HepG2 (cell line): Measurements from ENCODE around the gene RNASE11. TPM values are rescaled to one million over a fixed set of nuclear protein-coding genes. Genes with fewer than 3 reads are reported as not detected.
A peak's percentile ranks its signal among the peaks of the same experiment; 100 is the strongest.

Source experiments
- AGO2 ChIP-seq: fragments of 200-400 bp; formaldehyde crosslinking; optimal IDR thresholded peaks from 2 replicates; pipeline ENCODE3; 2017; ENCODE audit warnings: mild to moderate bottlenecking, low read depth, low read length, moderate library complexity
- CC2D1A ChIP-seq: sonication (generic); formaldehyde crosslinking; IDR thresholded peaks from 2 replicates; pipeline ENCODE4 v1.8.1; 2023; ENCODE audit warnings: mild to moderate bottlenecking, missing genetic modification reagents
- CHCHD3 ChIP-seq: sonication (generic); formaldehyde crosslinking; IDR thresholded peaks from 2 replicates; pipeline ENCODE4 v1.8.0; 2022; ENCODE audit warnings: mild to moderate bottlenecking, missing genetic modification reagents, moderate library complexity
- EP300 ChIP-seq, 3 experiments: sonication (generic) in 1 of 3; formaldehyde crosslinking in 1 of 3; IDR thresholded peaks; 2 replicates each; pipeline versions ENCODE4 v1.5.1 to v1.6.1; 2011 to 2020; ENCODE audit warnings: low read depth in 2 of 3, low read length in 2 of 3, borderline replicate concordance in 1 of 3, improper control_type of control experiment in 1 of 3, mild to moderate bottlenecking in 1 of 3, missing genetic modification reagents in 1 of 3, moderate library complexity in 1 of 3
- ERF ChIP-seq: IDR thresholded peaks from 2 replicates; pipeline ENCODE4 v1.6.1; 2018; ENCODE audit warnings: missing biosample characterization, missing genetic modification reagents
- FOXP1 ChIP-seq, 2 experiments: fragments of 450-650 bp in 1 of 2; IDR thresholded peaks; 2 replicates each; pipeline ENCODE4 v1.6.1; 2017 to 2018; ENCODE audit warnings: antibody characterized with exemption in 1 of 2
- MXI1 ChIP-seq: IDR thresholded peaks from 3 replicates; pipeline ENCODE4 v1.6.1; 2012; ENCODE audit warnings: low read depth, low read length, inconsistent platforms, borderline replicate concordance
- NKX3-1 ChIP-seq: sonication (generic); formaldehyde crosslinking; IDR thresholded peaks from 2 replicates; pipeline ENCODE4 v1.5.0; 2020; ENCODE audit warnings: missing genetic modification reagents
- SP4 ChIP-seq: sonication (generic); formaldehyde crosslinking; IDR thresholded peaks from 2 replicates; pipeline ENCODE4 v1.8.1; 2023; ENCODE audit warnings: mild to moderate bottlenecking, missing genetic modification reagents
- TBP ChIP-seq: sonication (generic); formaldehyde crosslinking; IDR thresholded peaks from 2 replicates; pipeline ENCODE4 v1.5.0; 2020; ENCODE audit warnings: missing genetic modification reagents
- ZBTB21 ChIP-seq: sonication (generic); formaldehyde crosslinking; IDR thresholded peaks from 2 replicates; pipeline ENCODE4 v1.4.0; 2020; ENCODE audit warnings: missing genetic modification reagents
- ZEB1 ChIP-seq: IDR thresholded peaks from 2 replicates; pipeline ENCODE4 v1.6.1; 2012; ENCODE audit warnings: mild to moderate bottlenecking, low read depth, inconsistent platforms; ENCODE audit not compliant: insufficient replicate concordance
- ZFP36L2 ChIP-seq: sonication (generic); formaldehyde crosslinking; IDR thresholded peaks from 2 replicates; pipeline ENCODE4 v1.4.0; 2020; ENCODE audit warnings: missing genetic modification reagents
- ZNF235 ChIP-seq: sonication (generic); formaldehyde crosslinking; IDR thresholded peaks from 2 replicates; pipeline ENCODE4 v1.8.1; 2023; ENCODE audit warnings: mild to moderate bottlenecking, missing genetic modification reagents, borderline replicate concordance
- ZNF350 ChIP-seq: sonication (generic); formaldehyde crosslinking; IDR thresholded peaks from 2 replicates; pipeline ENCODE4 v1.4.0; 2020; ENCODE audit warnings: mild to moderate bottlenecking, low read depth, missing genetic modification reagents, borderline replicate concordance
- ZNF556 ChIP-seq: sonication (generic); formaldehyde crosslinking; IDR thresholded peaks from 2 replicates; pipeline ENCODE4 v1.4.0; 2020; ENCODE audit warnings: mild to moderate bottlenecking, missing genetic modification reagents, borderline replicate concordance
- ZNF589 ChIP-seq: sonication (generic); formaldehyde crosslinking; conservative IDR thresholded peaks from 2 replicates; pipeline ENCODE4 v1.8.0; 2022; ENCODE audit warnings: mild to moderate bottlenecking, moderate library complexity, missing genetic modification reagents
- ZNF644 ChIP-seq: IDR thresholded peaks from 2 replicates; pipeline ENCODE4 v1.6.1; 2016; ENCODE audit warnings: low read depth
- ZNF746 ChIP-seq: sonication (generic); formaldehyde crosslinking; IDR thresholded peaks from 2 replicates; pipeline ENCODE4 v1.8.0; 2022; ENCODE audit warnings: mild to moderate bottlenecking, missing genetic modification reagents
- ZNF792 ChIP-seq: IDR thresholded peaks from 2 replicates; pipeline ENCODE4 v1.6.1; 2016
- polyA plus RNA-seq, 8 experiments: library from polyadenylated mRNA; depleted of rRNA in 3 of 8; stranded (reverse) in 7 of 8; unstranded in 1 of 8; fragments of >200 nt; fragmentation: Illumina TruSeq in 4 of 8; extraction: Trizol in 4 of 8; gene quantifications; 2 replicates each; pipeline versions ENCODE4 v1.2.1 to v1.2.3, GENCODE V29; 2011 to 2016; ENCODE audit warnings: low read depth in 4 of 8, missing spikeins in 1 of 8, mixed read lengths in 1 of 8; ENCODE audit not compliant: insufficient read depth in 1 of 8
- total RNA-seq, 5 experiments: library from RNA; depleted of rRNA; stranded (reverse); fragments of >200 nt; fragmentation: Illumina TruSeq; extraction: Trizol; gene quantifications; 2 replicates each; pipeline ENCODE4 v1.2.3, GENCODE V29; 2016; ENCODE audit warnings: low read depth in 1 of 5
- TF ChIP-seq, protein P1 (sequence below): sonication (generic); formaldehyde crosslinking; IDR thresholded peaks from 2 replicates; pipeline ENCODE4 v1.5.1; 2020; ENCODE audit warnings: missing genetic modification reagents, mild to moderate bottlenecking, borderline replicate concordance
- TF ChIP-seq, protein P2 (sequence below): sonication (generic); formaldehyde crosslinking; IDR thresholded peaks from 2 replicates; pipeline ENCODE4 v1.5.0; 2020; ENCODE audit warnings: mild to moderate bottlenecking, missing genetic modification reagents, borderline replicate concordance

Gene RNASE11
- total and polyA plus RNA-seq, 2 of the 13 experiments (the other 11 are each of a cell fraction or from before 2014, with no cell fraction given): not detected

DNA sequence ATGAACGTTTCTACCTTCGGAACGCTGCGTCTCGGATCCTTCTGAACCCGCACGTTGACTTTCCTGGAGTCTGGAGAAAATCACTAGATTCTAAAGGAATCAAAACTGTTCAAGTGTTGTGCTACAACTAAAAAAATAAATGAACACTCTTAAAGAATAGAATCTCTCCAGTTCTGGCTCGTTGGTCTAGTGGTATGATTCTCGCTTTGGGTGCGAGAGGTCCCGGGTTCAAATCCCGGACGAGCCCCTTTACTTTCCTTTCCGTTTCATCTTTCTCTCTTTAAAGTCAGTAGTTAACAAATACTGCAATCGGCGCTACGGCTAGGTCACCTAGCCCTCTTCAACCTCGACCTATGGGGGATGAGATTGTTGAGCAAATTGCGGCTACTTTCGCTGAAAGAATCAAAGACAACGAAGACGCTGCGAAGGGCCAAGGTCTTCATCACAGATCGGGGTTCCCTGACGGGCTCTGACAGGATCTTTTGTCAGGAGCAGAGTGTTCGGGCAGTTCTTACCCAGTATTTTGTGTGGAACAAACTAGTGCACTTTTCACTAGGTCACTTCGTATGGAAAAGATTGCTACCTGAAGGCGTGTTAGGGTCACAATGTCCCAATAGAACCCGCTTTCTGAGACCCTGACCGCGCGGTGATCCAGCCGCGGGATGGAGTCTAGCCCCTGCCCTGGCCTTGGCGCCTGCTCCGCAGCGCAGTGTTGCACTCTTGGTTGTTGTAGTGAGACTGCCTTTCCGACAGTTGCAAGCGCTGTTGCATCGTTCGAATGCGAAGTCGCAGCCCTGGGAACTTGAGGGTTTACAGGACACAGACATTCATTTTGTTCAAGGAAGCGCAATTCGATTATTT is 45.3 kb upstream of the RNASE11 start (continued):
- TF ChIP-seq, protein P1, sequence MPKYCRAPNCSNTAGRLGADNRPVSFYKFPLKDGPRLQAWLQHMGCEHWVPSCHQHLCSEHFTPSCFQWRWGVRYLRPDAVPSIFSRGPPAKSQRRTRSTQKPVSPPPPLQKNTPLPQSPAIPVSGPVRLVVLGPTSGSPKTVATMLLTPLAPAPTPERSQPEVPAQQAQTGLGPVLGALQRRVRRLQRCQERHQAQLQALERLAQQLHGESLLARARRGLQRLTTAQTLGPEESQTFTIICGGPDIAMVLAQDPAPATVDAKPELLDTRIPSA (CRISPR knock-in tag): no peak
- TF ChIP-seq ZFP36L2 (CRISPR knock-in tag) (no peak), EP300 (IDR thresholded peaks at IDR 0.05; ENCODE audit: low read depth in 2 of 2, low read length in 2 of 2) (0 out of 4 replicates have a peak, but pooled peaks of 1 of the 2 experiments have one; percentile 9), EP300 (CRISPR knock-in tag; IDR thresholded peaks at IDR 0.05; ENCODE audit: borderline replicate concordance) (no peak), ZNF746 (no peak), ZBTB21 (CRISPR knock-in tag) (no peak), ZEB1 (peak; percentile 28), CHCHD3 (no peak), MXI1 (no peak; the same call in 2 of the 3 replicates), FOXP1 (IDR thresholded peaks at IDR 0.05) (no peak), FOXP1 (CRISPR knock-in tag; IDR thresholded peaks at IDR 0.05) (no peak), ZNF556 (CRISPR knock-in tag) (peak; percentile 86; the same call in 1 of the 2 replicates), SP4 (CRISPR knock-in tag) (no peak), ZNF644 (CRISPR knock-in tag) (peak; percentile 60; the same call in 1 of the 2 replicates), ZNF235 (CRISPR knock-in tag) (no peak), CC2D1A (CRISPR knock-in tag) (no peak), AGO2 (no peak), NKX3-1 (CRISPR knock-in tag) (no peak), ZNF589 (no peak), TBP (CRISPR knock-in tag) (no peak), ZNF350 (CRISPR knock-in tag) (peak; percentile 46; the same call in 1 of the 2 replicates), ZNF792 (peak; percentile 67), ERF (CRISPR knock-in tag) (peak; percentile 63; the same call in 1 of the 2 replicates)
- TF ChIP-seq, protein P2, sequence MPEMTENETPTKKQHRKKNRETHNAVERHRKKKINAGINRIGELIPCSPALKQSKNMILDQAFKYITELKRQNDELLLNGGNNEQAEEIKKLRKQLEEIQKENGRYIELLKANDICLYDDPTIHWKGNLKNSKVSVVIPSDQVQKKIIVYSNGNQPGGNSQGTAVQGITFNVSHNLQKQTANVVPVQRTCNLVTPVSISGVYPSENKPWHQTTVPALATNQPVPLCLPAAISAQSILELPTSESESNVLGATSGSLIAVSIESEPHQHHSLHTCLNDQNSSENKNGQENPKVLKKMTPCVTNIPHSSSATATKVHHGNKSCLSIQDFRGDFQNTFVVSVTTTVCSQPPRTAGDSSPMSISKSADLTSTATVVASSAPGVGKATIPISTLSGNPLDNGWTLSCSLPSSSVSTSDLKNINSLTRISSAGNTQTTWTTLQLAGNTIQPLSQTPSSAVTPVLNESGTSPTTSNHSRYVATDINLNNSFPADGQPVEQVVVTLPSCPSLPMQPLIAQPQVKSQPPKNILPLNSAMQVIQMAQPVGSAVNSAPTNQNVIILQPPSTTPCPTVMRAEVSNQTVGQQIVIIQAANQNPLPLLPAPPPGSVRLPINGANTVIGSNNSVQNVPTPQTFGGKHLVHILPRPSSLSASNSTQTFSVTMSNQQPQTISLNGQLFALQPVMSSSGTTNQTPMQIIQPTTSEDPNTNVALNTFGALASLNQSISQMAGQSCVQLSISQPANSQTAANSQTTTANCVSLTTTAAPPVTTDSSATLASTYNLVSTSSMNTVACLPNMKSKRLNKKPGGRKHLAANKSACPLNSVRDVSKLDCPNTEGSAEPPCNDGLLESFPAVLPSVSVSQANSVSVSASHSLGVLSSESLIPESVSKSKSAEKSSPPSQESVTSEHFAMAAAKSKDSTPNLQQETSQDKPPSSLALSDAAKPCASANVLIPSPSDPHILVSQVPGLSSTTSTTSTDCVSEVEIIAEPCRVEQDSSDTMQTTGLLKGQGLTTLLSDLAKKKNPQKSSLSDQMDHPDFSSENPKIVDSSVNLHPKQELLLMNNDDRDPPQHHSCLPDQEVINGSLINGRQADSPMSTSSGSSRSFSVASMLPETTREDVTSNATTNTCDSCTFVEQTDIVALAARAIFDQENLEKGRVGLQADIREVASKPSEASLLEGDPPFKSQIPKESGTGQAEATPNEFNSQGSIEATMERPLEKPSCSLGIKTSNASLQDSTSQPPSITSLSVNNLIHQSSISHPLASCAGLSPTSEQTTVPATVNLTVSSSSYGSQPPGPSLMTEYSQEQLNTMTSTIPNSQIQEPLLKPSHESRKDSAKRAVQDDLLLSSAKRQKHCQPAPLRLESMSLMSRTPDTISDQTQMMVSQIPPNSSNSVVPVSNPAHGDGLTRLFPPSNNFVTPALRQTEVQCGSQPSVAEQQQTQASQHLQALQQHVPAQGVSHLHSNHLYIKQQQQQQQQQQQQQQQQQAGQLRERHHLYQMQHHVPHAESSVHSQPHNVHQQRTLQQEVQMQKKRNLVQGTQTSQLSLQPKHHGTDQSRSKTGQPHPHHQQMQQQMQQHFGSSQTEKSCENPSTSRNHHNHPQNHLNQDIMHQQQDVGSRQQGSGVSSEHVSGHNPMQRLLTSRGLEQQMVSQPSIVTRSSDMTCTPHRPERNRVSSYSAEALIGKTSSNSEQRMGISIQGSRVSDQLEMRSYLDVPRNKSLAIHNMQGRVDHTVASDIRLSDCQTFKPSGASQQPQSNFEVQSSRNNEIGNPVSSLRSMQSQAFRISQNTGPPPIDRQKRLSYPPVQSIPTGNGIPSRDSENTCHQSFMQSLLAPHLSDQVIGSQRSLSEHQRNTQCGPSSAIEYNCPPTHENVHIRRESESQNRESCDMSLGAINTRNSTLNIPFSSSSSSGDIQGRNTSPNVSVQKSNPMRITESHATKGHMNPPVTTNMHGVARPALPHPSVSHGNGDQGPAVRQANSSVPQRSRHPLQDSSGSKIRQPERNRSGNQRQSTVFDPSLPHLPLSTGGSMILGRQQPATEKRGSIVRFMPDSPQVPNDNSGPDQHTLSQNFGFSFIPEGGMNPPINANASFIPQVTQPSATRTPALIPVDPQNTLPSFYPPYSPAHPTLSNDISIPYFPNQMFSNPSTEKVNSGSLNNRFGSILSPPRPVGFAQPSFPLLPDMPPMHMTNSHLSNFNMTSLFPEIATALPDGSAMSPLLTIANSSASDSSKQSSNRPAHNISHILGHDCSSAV (CRISPR knock-in tag): no peak
